HG03097 (cell line): ENCODE measurements around the gene SSH3.
A peak's percentile ranks its signal among the peaks of the same experiment; 100 is the strongest.

Source experiments
- ATAC-seq: cut with Tn5 transposase; IDR thresholded peaks from one replicate; pipeline ENCODE4 v1.9.1; 2021; ENCODE audit not compliant: unreplicated experiment, low FRiP score

The SSH3 gene

DNA sequence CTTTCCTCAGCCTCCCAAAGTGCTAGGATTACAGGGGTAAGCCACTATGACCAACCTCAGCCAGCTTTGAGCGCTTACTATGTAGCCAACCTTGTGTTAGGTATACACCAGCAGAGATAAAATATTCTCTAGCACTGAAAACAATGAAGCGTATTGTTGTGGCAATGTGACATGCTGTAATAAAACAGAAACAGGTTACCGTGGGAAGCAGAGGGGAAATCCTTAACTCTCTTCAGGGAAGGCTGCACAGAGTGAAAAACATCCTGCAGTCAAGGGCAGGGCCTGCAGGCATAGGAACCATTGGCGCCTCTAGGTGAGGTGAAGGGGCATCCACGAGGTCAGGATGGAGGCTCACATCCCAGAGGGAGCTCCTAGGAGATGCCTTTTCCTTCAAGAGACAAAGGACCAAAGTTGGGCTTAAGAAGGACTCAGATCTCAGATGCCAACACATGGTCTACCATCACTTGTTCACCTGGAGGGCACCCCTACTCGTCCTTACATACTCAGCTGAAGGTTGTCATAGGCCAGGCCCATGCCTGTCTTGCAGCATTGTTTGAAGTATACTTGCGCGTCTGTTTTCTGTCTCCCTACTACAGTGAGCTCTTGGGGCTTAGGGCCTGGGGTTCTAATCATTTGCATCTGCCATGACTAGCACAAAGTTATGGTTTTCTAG lies 42.1 kb downstream of the SSH3 start:
- no peak for ATAC-seq

DNA sequence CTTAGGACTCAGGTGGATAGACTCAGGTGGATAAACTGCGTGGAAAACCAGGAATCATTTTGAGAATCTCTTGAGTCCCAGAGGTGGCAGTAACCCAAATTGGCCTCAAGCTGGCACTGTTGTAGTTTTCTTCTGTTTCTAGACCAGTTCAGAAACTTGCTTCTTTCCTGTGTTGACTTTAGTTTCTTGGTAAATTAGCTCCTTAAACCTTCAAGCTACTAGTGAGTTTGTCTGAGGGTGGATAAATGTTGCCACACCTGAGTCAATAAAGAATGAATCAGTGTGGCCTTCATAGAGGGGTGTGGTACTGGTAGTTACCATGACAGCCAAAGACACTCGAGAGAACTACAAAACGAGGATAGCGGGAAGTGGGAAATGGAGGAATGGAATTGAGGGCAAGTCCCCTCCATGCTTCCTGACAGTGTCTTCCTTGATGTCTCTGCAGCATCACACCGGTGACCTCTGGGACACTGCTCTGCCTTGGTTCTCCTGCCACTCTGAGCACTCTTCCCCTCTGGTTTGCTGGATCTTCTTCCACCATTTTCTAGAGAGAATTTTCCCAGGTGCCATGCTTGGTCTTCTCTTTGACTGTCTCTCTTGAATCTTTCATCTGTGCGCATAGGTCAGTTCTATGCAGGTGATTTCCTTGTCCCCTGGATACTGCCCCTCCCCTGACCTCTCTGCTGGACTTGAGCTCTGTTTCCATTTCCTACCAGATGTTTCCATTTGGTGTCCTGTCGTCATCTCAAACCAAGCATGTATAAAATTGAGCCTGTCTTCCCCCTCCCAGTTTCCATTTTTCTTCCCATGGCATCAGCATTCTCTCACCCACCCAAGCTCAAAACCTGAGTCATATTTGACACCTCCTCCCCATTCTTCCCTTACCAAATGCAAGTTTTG lies 42.8 kb downstream of the SSH3 start:
- ATAC-seq: no peak

DNA sequence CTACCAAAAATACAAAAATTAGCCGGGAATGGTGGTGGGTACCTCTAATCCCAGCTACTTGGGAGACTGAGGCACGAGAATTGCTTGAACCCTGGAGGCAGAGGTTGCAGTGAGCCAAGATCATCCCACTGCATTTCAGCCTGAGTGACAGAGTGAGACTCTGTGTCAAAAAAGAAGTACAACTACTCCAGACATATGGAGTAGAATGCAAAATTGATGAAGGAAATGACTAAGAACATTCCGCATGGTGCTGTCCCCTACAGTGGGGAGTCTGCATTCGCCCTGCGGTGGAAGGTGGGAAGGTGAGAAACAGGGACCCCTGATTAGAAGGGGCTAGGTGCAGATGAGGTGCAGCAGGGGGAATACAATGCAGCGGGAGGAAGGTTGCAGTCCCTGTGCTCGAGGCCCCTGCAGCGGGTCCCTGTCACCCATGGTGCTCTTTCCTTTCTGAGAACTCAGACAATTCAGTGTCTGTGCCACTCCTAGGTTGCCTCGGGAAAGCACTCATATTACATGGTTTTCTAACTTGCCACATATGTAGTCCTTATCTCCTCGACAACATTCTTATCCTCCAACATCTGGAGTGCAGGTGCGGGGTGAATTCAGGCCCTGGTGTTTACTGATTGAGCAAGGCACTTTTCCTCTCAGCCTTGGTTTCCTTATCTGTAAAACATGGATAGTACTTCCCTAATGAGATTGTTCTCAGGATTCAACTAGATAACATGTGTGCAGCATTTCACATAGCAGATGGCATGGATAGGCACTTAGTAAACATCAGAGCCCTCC lies 44.8 kb downstream of the SSH3 start:
- no peak for ATAC-seq

DNA sequence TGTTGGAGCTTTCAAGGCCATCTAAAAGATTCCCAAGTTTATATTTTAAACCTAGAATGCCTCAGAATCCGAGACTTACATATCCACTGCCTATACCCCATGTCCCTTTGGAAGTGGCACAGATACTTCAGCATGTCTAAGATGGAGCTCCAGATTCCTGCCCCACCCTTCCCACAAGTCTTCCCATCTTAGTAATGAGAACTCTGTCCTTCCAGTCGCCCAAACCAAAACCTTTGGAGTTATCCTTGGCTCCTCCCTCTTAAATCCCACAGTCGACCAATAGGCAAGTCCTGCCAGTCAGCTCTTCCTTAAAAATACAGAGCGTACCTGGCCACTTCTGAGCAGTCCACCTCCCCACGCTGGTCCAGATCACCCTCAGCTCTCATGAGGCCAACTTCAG lies 45.7 kb downstream of the SSH3 start:
- ATAC-seq: no peak

DNA sequence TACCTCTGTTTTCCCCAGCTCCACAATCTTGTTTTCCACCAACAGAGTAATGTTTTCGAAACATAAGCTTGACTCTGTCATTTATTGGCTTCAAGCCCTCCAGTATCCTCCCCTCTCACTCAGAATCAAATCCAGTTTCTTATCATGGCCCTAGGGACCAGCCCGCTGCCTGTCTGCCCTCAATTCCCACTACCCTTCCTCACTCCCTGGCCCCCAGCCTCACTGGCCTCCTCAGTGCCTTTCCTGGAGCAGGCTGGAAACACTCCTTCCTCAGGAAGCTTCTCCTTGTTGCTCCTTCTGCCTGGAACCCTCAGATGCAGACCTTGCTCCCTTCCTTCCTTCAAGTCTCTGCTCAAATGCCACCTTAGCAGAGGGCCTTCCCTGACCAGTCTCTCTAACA lies 46.1 kb downstream of the SSH3 start:
- ATAC-seq: no peak

DNA sequence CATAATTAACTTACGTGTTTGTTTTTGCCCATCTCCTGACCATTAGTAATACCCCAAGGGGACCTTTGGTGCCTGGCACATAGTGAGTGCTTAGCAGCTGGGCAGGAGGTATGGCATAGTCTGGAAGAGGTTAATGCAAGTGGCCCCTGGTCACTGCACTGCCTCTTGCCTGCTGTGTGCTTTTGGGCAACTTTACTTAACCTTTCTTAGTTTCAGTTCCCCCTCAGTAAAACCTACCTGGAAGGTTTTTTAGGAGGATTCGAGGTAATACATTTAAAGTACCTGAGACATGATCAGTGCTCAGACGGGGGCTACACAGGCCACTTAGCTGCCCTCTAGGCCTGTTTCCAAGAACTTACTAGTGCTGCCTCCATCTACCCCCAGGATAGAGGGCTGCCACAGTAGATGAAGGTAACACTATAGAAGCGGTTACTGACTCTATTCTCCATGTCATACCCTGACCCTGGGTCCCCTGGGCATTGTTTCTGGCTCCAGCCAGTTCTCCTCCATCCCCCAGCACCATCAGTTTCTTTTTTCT lies 46.7 kb downstream of the SSH3 start:
- ATAC-seq: no peak

DNA sequence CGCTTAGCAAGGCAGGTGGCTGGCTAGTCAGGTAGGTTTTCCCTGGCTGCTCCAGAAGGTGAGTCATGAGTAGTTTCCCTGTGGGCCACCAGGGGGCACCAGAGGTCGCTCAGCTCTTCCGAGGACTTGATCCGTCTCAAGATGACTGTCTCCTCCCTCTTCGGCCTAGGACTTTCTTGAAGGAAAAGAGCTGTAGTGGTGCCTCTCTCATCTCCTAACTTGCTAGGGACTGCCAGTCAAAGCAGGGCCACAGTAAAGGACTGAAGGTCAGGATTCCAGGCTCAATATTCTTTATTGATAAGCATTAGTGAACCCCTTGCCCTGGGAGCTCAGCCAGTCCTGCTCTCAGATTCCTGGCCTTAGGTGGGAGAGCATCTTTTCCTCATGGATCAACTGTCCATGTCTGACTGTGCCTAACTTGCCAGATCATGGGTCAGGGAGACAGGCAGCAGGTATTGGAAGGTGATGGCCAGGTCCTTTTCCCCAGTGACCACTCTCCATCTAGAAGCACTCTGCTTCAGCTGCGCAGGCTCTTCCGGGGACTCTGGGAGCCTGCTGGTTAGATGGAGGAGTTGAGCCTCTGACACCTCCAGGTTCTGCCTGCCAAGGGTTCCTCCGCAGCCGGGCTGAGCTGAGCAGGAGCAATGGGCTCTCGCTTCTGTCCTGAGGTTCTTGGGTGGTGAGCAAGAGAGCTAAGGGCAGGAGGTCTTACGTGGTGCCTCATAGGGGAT lies 48.1 kb downstream of the SSH3 start:
- no peak for ATAC-seq

DNA sequence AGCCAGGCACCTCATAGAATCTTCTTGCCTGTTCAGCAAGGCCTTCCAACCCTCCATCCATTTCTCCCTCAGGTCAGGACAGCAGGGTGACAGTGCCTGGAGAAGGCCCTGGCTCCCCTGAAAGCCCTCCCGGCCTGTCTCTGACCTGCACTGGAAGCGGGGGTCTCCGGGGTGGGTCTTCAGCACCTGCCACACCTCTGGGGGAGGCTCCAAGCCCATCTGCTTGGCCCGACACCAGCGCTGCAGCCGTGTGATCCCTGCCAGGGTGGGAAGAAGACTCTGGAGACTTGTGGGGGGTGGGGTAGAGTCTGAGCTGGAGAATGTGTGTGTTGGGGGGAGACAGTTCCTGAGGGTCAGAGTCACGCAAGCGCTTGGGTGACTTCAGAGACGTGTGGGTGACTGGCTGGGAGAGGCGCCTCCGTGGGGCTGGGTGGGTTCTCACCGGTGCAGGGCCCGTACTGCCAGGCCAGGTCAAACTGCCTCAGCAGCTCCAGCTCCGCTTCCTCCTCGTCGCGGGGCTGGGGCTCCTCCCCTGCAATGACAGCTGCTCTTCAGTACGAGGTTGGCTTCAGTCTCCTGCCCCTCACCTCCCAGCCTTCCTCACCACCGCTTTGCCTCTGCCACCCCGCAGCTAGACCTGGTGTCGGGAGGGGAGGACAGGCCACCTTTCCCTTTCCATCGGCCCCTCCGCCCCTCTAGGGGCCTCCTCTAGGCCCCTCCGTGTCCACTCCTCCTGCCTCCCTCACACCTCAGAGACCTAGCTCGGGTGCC lies 49.4 kb downstream of the SSH3 start:
- peak; percentile 13 for ATAC-seq

DNA sequence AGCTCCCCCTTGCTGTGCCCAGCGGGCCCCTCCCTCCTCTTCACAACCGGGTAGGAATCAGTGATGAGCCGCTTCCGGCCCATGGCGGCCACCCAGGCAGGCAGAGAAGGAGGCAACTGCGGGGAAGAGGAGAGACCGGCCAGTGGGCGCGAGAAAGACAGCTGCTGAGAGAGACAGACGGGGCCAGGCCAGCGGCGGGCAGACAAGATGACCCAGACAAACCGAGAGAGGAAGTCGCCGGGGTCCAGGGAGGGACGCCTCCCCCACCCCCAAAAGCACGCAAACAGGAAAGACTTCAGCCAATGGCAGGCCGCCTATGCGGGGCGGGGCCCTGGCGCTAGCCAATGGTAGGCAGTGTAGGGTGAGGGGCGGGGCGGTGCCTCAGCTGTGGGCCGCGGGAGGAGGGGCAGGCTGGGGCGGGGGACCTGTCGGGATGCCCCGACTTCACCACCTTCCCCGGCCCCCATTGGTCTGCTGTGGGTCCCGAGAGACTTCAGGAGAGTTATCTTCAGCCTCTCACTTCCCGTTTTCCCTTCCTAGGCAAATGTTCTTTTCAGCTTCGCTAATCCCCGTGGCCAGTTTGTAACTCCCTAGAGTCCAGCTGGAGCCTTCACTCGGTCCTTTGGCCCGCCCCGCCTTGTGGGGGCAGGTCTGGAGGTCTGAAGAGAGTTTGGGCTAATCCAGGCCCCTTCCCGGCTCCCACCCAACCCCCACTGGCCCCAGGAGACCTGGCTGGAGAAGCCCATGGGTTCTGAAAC lies 50.2 kb downstream of the SSH3 start, which contains the start of gene POLD4:
TSS of gene POLD4 (minus strand) at position 230 of the 758 bp plus-strand sequence. CDS start at position 83, 147 bp downstream.
- peak; percentile 66 for ATAC-seq

DNA sequence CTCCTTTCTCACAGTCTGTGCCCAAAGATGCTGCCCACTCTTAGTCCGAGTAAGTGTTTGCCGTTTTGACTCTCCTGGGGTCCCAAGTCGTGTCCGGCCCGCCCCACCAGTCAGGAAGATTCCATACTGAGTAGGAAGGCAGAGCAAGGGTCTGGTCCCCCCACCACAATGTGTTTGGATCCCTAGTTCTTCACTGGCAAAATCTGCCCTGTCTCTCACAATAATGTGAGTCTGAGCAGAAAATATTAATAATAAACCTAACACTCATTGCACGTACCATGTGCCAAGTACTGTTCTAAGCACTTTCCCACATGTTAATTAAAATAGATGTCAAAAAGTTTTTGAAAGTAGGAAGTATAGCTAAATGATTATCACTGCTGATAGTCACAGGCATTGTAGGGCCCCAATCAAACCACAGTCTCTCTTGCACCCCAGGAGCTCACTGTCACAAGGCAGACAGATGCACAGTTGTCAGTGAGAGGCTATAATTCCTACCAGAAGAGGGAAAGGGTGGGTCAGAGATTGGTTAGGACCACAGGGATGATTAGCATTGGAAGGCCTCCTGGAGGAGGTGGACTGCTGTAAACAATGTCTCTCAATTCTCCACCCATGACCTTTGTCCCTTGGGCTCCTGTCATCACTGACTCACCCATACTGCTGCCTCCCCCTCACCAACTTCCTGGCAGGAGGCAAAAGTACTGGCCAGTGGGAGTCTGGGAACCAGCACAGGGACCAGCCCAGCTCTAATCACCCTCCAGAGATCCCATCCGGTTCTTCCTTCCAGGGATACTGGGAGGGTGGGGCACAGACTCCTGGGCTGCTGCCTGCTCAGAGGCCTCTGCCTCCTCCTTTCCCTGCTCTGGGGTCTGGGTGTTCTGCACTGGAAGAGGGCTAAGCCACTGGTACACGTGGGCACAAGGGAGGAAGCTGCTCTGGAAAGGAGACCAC lies 51.0 kb downstream of the SSH3 start:
- ATAC-seq: no peak

DNA sequence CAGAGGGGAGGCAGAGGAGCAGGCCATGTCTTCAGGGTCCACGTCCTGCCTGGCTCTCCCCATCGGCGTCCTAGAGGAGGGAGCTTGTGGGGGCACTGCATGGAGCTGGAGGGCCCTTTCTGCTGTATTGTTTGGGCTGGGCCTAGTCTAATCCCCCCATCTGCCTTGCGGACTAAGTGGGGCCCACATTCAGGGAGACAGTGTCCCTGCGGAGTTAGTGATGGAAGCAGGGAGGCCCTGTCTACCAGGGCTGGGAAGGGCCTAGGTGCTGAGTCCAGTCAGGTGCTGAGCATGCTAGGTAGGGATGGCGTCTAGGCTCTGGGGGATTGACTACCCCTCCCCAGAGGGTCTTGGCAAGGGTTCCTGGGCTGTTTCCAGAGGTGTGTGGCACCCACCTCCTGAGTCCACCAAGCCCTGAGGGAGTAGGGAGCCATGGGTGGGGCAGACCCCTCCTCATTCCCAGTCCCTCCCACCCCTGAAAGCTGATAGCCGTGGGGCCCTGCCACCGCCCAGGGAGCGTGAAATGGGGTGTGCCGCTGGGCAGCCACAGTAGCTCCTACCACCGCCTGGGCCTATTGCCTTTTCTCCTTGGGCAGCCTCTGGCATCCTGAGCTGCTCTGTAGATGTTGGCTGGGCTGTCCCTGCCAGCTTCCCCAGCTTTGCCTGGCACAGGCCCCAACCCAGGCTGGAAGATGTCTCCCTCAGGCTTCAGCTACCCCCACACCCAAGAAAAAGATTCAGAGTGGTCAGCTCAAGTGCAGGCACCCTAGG lies 51.9 kb downstream of the SSH3 start:
- no peak for ATAC-seq

DNA sequence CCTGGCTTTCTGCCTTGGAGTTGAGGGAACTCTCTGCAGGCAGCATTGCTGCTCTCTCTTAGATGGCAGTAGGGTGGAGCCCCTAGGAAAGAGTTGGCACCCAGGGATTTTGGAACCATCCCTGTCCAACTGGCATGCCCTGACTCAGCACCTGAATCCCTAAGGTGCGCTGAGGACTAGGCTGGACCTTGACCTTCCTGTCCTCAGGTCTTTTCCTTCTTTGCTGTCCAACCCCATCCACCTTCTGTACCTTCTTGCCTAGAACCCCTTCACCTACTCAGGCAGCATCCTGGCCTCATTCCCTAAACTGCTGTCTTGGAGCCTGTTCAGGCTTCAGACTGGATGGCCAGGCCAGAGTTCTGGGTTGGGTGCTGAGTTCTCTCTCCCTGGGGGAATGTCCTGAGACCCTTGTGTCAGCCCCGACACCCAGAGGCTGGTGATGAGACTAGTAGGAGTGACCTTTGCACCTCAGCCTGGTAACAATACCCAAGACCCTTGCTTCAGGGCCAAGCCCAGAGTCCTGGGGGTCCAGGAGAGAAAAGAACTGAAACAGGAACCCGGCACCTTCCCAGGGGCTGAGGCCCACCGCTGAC lies 52.6 kb downstream of the SSH3 start:
- ATAC-seq: no peak

DNA sequence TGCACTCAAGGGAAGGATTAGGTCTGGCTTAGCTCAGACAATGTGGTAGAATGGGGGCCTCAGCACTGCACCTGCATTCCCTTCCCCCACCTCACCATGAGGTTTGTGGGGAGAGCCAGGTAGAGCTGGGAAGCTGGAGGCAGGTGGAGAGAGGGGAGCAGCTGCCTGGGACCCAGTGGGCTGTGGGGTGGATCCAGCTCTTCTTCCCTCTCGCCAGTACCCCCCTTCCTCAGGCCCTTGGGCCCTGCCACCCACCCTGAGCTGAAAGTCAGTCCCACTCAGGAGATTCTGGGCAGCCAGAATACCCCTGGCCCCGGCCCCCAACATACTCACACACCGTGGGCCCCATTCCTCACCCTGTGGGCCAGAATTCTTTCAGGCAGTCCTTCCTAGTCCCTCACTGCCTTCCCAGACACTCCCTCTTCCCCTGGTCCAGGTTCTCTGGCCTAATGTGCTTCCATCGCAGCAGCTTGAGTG lies 53.1 kb downstream of the SSH3 start:
- no peak for ATAC-seq

DNA sequence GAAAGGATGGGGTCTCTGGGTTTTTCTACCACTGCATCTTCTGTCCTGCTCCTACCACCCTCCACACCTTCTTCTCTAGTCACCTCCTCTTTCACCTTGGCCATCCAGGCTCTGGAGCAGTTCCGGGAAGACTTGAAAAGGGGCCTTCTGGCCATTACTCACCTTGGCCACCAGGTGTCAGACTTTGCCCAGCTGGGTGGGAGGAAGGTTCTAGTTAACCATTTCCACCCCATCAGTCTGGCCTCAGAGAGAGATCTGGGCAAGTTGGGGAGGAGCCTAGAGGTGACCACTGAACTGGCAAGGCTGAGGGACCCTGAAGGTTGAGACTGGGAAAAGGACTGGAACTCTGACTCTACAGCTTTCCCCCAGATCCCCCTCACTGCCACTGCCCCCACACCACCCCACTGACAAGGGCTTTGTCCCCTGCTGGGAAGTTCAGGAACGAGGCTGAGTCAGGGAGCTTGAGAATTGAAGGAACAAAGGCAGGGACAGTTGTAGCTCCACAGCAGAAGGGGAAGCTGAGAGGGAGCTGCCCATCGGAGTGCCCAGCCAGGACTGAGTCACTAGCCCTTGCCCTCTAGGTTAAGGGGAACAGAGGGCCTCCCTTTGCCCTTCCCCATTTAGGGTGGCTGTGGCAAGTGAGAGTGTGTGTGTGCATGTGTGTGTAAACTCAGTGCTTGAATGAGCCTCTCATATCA lies 53.7 kb downstream of the SSH3 start:
- no peak for ATAC-seq

DNA sequence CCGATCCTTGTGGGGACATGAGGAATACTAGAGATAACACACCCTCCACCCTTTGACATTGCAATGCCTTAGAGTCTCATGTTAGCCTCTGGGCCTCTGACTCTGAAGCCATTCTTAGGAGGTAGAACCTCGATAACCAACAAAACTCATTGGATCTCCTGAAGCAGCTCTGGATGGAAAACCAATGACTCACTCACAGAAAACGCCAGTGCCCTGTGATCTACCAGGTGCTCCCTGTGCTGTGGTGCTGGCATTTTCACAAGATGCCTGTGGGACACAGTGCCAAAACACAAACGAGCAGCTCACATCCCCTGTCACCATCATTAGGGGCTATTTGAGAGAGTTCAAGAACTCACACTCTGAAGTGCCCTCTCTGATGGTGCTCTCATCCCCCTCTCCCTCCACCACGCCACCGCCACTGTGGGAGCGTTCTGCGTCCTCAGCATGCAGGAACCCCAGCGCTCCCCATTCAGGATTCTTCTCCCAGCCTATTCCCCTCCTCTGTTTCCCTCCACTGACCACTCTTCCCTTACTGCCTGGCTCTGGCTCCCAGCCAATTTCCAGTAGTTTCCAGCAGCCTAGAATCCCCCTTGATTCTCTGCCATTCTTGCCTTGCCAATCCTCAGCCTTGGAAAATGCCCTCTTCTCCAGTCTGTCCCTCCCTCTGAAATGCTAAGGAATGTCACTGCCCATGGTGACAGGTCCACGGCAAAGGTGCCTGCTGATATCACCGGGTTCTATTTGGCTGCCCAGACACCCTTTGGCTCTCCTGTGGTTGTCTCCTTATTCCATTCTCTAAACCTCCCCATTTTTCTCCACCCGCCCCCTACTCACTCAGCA lies 54.7 kb downstream of the SSH3 start:
- ATAC-seq: no peak
